SH-SY5Y (cell line): ENCODE data around the gene HECW1.

ENCODE experiments used
- GATA2 ChIP-seq: IDR thresholded peaks from 2 replicates; pipeline ENCODE4 v1.6.1; 2011; ENCODE audit warnings: mild to moderate bottlenecking, low read depth, low read length
- GATA3 ChIP-seq: IDR thresholded peaks from 2 replicates; pipeline ENCODE4 v1.6.1; 2011; ENCODE audit warnings: low read depth, mild to moderate bottlenecking, low read length, moderate library complexity

DNA sequence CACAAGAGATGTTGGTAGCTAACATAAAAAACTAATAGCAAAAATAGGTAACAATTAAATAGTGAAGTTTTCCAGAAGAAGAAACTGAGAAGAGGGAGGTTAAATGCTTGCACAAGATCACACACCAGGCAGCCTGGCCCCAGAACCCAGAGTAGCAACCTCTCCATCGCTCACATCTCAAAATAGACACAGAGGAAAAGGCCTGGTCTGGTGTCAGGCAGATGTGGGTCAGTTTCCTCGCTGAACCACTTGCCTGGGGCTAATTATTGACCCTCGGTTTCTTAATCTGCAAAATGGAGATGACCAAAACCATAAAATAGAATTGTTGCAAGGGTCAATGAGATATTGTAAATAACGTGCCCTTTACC is 425.9 kb downstream of the HECW1 start:
- TF ChIP-seq GATA2 = no peak
- no peak for TF ChIP-seq GATA3
